Limb (tissue), 2 donors: Measurements from ENCODE around the gene BRD4.

Experiments
- DNase-seq, 2 donors: peaks; one replicate each; pipeline ENCODE4 v3.0.0-alpha.2; 2016; ENCODE audit errors: extremely low spot score in 2 of 2

Gene BRD4

GRCh38 chr19:15290166-15290565, 42.2 kb downstream of the BRD4 start:
- no peak for DNase-seq

GRCh38 chr19:15289673-15290072, 42.7 kb downstream of the BRD4 start:
- DNase-seq: no peak

- DNase-seq: peak; percentile 55 to 73
These were observed 44.0 kb downstream of the BRD4 start for GRCh38 chr19:15288146-15288963.

- DNase-seq: no peak
These were observed 44.8 kb downstream of the BRD4 start for GRCh38 chr19:15287496-15287895.

GRCh38 chr19:15286688-15287365, 45.5 kb downstream of the BRD4 start:
- no peak for DNase-seq

- DNase-seq: no peak
These were observed 46.3 kb downstream of the BRD4 start for GRCh38 chr19:15285896-15286591.

GRCh38 chr19:15284896-15285295, 47.4 kb downstream of the BRD4 start:
- no peak for DNase-seq

GRCh38 chr19:15284091-15284490, 48.2 kb downstream of the BRD4 start:
- no peak for DNase-seq

- no peak for DNase-seq
These were observed 49.0 kb downstream of the BRD4 start for GRCh38 chr19:15283141-15283883.

GRCh38 chr19:15282311-15282705, 50.0 kb downstream of the BRD4 start:
- DNase-seq: no peak

- peak; percentile 84 to 89 for DNase-seq
These were observed 51.2 kb downstream of the BRD4 start for GRCh38 chr19:15280915-15281683.

- DNase-seq: no peak
These were observed 52.2 kb downstream of the BRD4 start for GRCh38 chr19:15280048-15280725.

- DNase-seq: no peak
These were observed 52.9 kb downstream of the BRD4 start for GRCh38 chr19:15279326-15279904.

- DNase-seq: no peak
These were observed 55.6 kb downstream of the BRD4 start for GRCh38 chr19:15276620-15277215.

- no peak for DNase-seq
These were observed 57.9 kb downstream of the BRD4 start for GRCh38 chr19:15274477-15274876.

- no peak for DNase-seq
These were observed 62.5 kb downstream of the BRD4 start for GRCh38 chr19:15269806-15270205.

GRCh38 chr19:15268928-15269253, 63.4 kb downstream of the BRD4 start:
- DNase-seq: no peak

- DNase-seq: no peak
These were observed 64.0 kb downstream of the BRD4 start for GRCh38 chr19:15268192-15268927.

- DNase-seq: peak in 1 of 2 donors; percentile 26
These were observed 65.7 kb downstream of the BRD4 start for GRCh38 chr19:15266683-15267082.
